GM23248 (cell line): Measurements from ENCODE around the gene ZBTB16. TPM values are rescaled to one million over a fixed set of nuclear protein-coding genes. Genes with fewer than 3 reads are reported as not detected.

Experiments
- DNase-seq: peaks from one replicate; pipeline ENCODE4 v3.0.0-alpha.2; 2015
- H2AFZ ChIP-seq: fragments of 200-600 bp; sonication (generic); 2 replicates; pipeline ENCODE4 v1.6.1; 2016; ENCODE audit warnings: antibody characterized with exemption
- H3F3A ChIP-seq: fragments of 200-600 bp; sonication (generic); 2 replicates; pipeline ENCODE4 v1.6.1; 2016; ENCODE audit warnings: mild to moderate bottlenecking, antibody characterized with exemption, mixed run types; ENCODE audit not compliant: insufficient read depth
- H3K27ac ChIP-seq: fragments of 200-600 bp; sonication (generic); 2 replicates; pipeline ENCODE4 v1.5.1; 2016; ENCODE audit warnings: mild to moderate bottlenecking
- H3K27me3 ChIP-seq: fragments of 200-600 bp; sonication (generic); replicated peaks from 2 replicates; pipeline ENCODE4 v1.6.1; 2016; ENCODE audit warnings: mild to moderate bottlenecking; ENCODE audit not compliant: insufficient read depth
- H3K36me3 ChIP-seq: fragments of 200-600 bp; sonication (generic); 2 replicates; pipeline ENCODE4 v1.6.1; 2016; ENCODE audit warnings: low read depth, mild to moderate bottlenecking
- H3K4me1 ChIP-seq: fragments of 200-600 bp; sonication (generic); 2 replicates; pipeline ENCODE4 v1.6.1; 2016; ENCODE audit warnings: mild to moderate bottlenecking; ENCODE audit not compliant: insufficient read depth
- H3K4me2 ChIP-seq: fragments of 200-600 bp; sonication (generic); one replicate; pipeline ENCODE4 v1.6.1; 2016; ENCODE audit warnings: mild to moderate bottlenecking; ENCODE audit not compliant: unreplicated experiment
- H3K4me3 ChIP-seq: fragments of 200-600 bp; sonication (generic); 2 replicates; pipeline ENCODE4 v1.5.1; 2016; ENCODE audit warnings: mild to moderate bottlenecking
- H3K79me2 ChIP-seq: fragments of 200-600 bp; sonication (generic); 2 replicates; pipeline ENCODE4 v1.6.1; 2016; ENCODE audit warnings: mild to moderate bottlenecking; ENCODE audit not compliant: insufficient read depth
- H3K9ac ChIP-seq: fragments of 200-600 bp; sonication (generic); 2 replicates; pipeline ENCODE4 v1.6.1; 2016; ENCODE audit warnings: mild to moderate bottlenecking
- H3K9me2 ChIP-seq: fragments of 200-600 bp; sonication (generic); 2 replicates; pipeline ENCODE4 v1.6.1; 2016; ENCODE audit warnings: mixed run types, mild to moderate bottlenecking, moderate library complexity; ENCODE audit not compliant: insufficient read depth
- H3K9me3 ChIP-seq: fragments of 200-600 bp; sonication (generic); one replicate; pipeline ENCODE4 v1.6.1; 2017; ENCODE audit warnings: low read depth
- H4K20me1 ChIP-seq: fragments of 200-600 bp; sonication (generic); 2 replicates; pipeline ENCODE4 v1.6.0; 2016; ENCODE audit not compliant: insufficient read depth
- EZH2 ChIP-seq: fragments of 200-600 bp; sonication (generic); IDR thresholded peaks from 2 replicates; pipeline ENCODE4 v1.6.1; 2018; ENCODE audit warnings: antibody characterized with exemption, mild to moderate bottlenecking; ENCODE audit not compliant: insufficient read depth, poor library complexity, severe bottlenecking
- EZH2phosphoT487 ChIP-seq: fragments of 200-600 bp; sonication (generic); IDR thresholded peaks from 2 replicates; pipeline ENCODE4 v1.6.1; 2018; ENCODE audit warnings: antibody characterized with exemption, moderate library complexity, mild to moderate bottlenecking, low read depth; ENCODE audit not compliant: insufficient read depth
- WGBS, 2 experiments: methylation state at CpG; one replicate each; pipeline ENCODE4 v1.1.6; 2015 to 2017; ENCODE audit warnings: low lambda C conversion rate in 2 of 2, low coverage in 1 of 2; ENCODE audit errors: missing lambda C conversion rate in 2 of 2; 5-methylcytosine and 5-hydroxymethylcytosine counted together
- in situ Hi-C: fragments of 300-500 bp; cut with MboI; formaldehyde crosslinking; loops from 2 replicates; pipeline ENCODE4 v1.15.0; 2020
- polyA plus RNA-seq: library from polyadenylated mRNA; unstranded; fragments of >200 nt; fragmentation: Nextera tagmentation; extraction: Ambion mirVana; gene quantifications from 2 replicates; pipeline ENCODE4 v1.2.1, GENCODE V29; 2016
- total RNA-seq: library from RNA; depleted of rRNA; stranded (reverse); fragments of >200 nt; shearing (Covaris generic); gene quantifications from 2 replicates; pipeline ENCODE4 v1.2.3, GENCODE V29; 2014; rRNA removed

Gene ZBTB16
- total and polyA plus RNA-seq, 2 experiments from 2014 or later: not detected

GRCh38 chr11:114298710-114299109 lies 239.2 kb downstream of the ZBTB16 start:
- no peaks in the 10 kb centered on the region for H3K9me2 ChIP-seq
- in situ Hi-C loops: no loop called here
- H4K20me1 ChIP-seq: peaks cover 10% of the 10 kb centered on the region; the same call in 1 of the 2 replicates
- H3K9me3 ChIP-seq: no peaks in the 10 kb centered on the region
- H3K27me3 ChIP-seq: no peaks in the 10 kb centered on the region
- H3K4me3 ChIP-seq: peak overlapping the region; percentile 99
- H3F3A ChIP-seq: peaks cover 88% of the 10 kb centered on the region
- peak overlapping the region; percentile 100 for H3K9ac ChIP-seq
- no peak overlapping the region for H2AFZ ChIP-seq
- DNase-seq: peak; percentile 43
- peak overlapping the region; percentile 100 for H3K27ac ChIP-seq
- H3K4me1 ChIP-seq: peaks cover 21% of the 10 kb centered on the region
- 17 to 27% methylated on average over 2 of the region's 2 CpGs for WGBS, 2 experiments
- H3K36me3 ChIP-seq: peaks cover 63% of the 10 kb centered on the region
- peak overlapping the region; percentile 97 for H3K4me2 ChIP-seq
- TF ChIP-seq EZH2 (no peak), EZH2phosphoT487 (no peak)
- H3K79me2 ChIP-seq: peaks cover 77% of the 10 kb centered on the region

Other genes starting within 250 kb of the ZBTB16 start
- gene USP28, start 184.1 kb upstream of the ZBTB16 start, total RNA-seq: 20.6 and 25.1 TPM in 2 replicates
- 14.5 and 17.1 TPM in 2 replicates for gene USP28, start 184.1 kb upstream of the ZBTB16 start, polyA plus RNA-seq
- gene HTR3B, start 154.9 kb upstream of the ZBTB16 start, total RNA-seq: not detected in 2 replicates
- not detected in 2 replicates for gene HTR3B, start 154.9 kb upstream of the ZBTB16 start, polyA plus RNA-seq
- not detected in 2 replicates for gene HTR3A, start 84.6 kb upstream of the ZBTB16 start, total RNA-seq
- gene HTR3A, start 84.6 kb upstream of the ZBTB16 start, polyA plus RNA-seq: not detected in 2 replicates
- gene NNMT, start 236.7 kb downstream of the ZBTB16 start, total RNA-seq: 809 and 1,043 TPM in 2 replicates
- gene NNMT, start 236.7 kb downstream of the ZBTB16 start, polyA plus RNA-seq: 1,317 and 1,390 TPM in 2 replicates